ENCODE results near the gene NAT9. TPM values are rescaled to one million over a fixed set of nuclear protein-coding genes. Genes with fewer than 3 reads are reported as not detected.

The NAT9 gene
- total RNA-seq, 2 donors from 2014 or later: 58.3 to 77.3 TPM

- WGBS, 2 experiments (ENCODE audit: insufficient coverage in 1 of 2, insufficient read length in 1 of 2): 89 to 94% methylated on average over 5 to 8 of the region's 8 CpGs
- H3K27me3 ChIP-seq (ENCODE audit: control insufficient read depth, insufficient read depth, low read length, poor library complexity, severe bottlenecking): no peaks in the 10 kb centered on the region
These were observed 3.4 kb upstream of the NAT9 start for GRCh38 chr17:74779501-74779900.

DNA sequence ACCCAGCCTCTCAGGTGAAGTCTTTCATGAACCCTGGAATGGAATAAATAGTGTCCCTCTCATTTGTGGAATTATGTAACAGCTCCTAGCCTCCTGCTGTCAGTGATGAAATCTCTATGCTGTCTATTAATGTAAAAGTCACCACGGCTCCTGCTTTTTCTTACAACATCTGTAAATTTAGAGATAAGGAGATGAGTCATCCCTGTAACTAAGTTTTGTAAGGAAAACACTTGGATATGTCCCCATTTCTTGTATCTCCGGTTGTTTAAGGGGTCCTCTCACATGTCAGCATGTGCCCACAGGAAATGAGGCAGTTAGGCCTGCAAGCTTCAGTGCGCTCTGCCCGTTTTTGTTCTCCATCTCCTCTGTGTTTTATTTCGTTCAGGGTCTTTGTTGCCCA, 2.8 kb upstream of the NAT9 start:
- Mint-ChIP-seq H3K36me3 (ENCODE audit: low read depth) (peaks cover 25% of the 10 kb centered on the region), H3K27ac (no peak overlapping the region), H3K4me1 (peaks cover 14% of the 10 kb centered on the region), H3K9me3 (no peaks in the 10 kb centered on the region), H3K27me3 (ENCODE audit: insufficient read depth) (no peaks in the 10 kb centered on the region), H3K4me3 (no peak overlapping the region)
- TF ChIP-seq, protein P1, sequence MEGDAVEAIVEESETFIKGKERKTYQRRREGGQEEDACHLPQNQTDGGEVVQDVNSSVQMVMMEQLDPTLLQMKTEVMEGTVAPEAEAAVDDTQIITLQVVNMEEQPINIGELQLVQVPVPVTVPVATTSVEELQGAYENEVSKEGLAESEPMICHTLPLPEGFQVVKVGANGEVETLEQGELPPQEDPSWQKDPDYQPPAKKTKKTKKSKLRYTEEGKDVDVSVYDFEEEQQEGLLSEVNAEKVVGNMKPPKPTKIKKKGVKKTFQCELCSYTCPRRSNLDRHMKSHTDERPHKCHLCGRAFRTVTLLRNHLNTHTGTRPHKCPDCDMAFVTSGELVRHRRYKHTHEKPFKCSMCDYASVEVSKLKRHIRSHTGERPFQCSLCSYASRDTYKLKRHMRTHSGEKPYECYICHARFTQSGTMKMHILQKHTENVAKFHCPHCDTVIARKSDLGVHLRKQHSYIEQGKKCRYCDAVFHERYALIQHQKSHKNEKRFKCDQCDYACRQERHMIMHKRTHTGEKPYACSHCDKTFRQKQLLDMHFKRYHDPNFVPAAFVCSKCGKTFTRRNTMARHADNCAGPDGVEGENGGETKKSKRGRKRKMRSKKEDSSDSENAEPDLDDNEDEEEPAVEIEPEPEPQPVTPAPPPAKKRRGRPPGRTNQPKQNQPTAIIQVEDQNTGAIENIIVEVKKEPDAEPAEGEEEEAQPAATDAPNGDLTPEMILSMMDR (conservative IDR thresholded peaks at IDR 0.05): no peak
- peaks cover 5% of the 10 kb centered on the region for H3K4me1 ChIP-seq (ENCODE audit: control insufficient read depth, insufficient read depth, low read length)
- H3K27me3 ChIP-seq (ENCODE audit: control insufficient read depth, insufficient read depth, low read length, poor library complexity, severe bottlenecking): no peaks in the 10 kb centered on the region
- no peak for DNase-seq
- H3K4me3 ChIP-seq (ENCODE audit: low read length): no peak overlapping the region
- H3K27ac ChIP-seq (ENCODE audit: low read depth, low read length): no peak overlapping the region
- peaks cover 40% of the 10 kb centered on the region for H3K36me3 ChIP-seq (ENCODE audit: control insufficient read depth, insufficient read depth, low read length)
- H3K9ac ChIP-seq (ENCODE audit: extremely low read depth, low read length, poor library complexity, severe bottlenecking): no peak overlapping the region
- WGBS, 2 experiments (ENCODE audit: insufficient coverage in 1 of 2, insufficient read length in 1 of 2): 83 to 89% methylated on average over 5 of the region's 5 CpGs
- no peaks in the 10 kb centered on the region for H3K9me3 ChIP-seq (ENCODE audit: control insufficient read depth, low read length)

More at GRCh38 chr17:74779501-74779900, 3.4 kb upstream of the NAT9 start:
- H3K4me3 ChIP-seq (ENCODE audit: low read length): no peak overlapping the region
- no peaks in the 10 kb centered on the region for H3K9me3 Mint-ChIP-seq
- no peak overlapping the region for H3K27ac Mint-ChIP-seq
- no peak overlapping the region for H3K4me3 Mint-ChIP-seq
- peaks cover 14% of the 10 kb centered on the region for H3K4me1 Mint-ChIP-seq
- peaks cover 23% of the 10 kb centered on the region for H3K36me3 Mint-ChIP-seq (ENCODE audit: low read depth)
- no peak overlapping the region for H3K27ac ChIP-seq (ENCODE audit: low read depth, low read length)
- H3K36me3 ChIP-seq (ENCODE audit: control insufficient read depth, insufficient read depth, low read length): peaks cover 43% of the 10 kb centered on the region
- TF ChIP-seq, protein P1 (conservative IDR thresholded peaks at IDR 0.05): no peak
- H3K9ac ChIP-seq (ENCODE audit: extremely low read depth, low read length, poor library complexity, severe bottlenecking): no peak overlapping the region
- no peak for DNase-seq
- H3K27me3 Mint-ChIP-seq (ENCODE audit: insufficient read depth): no peaks in the 10 kb centered on the region
- H3K4me1 ChIP-seq (ENCODE audit: control insufficient read depth, insufficient read depth, low read length): peaks cover 5% of the 10 kb centered on the region
- no peaks in the 10 kb centered on the region for H3K9me3 ChIP-seq (ENCODE audit: control insufficient read depth, low read length)

GRCh38 chr17:74777901-74778515, 1.9 kb upstream of the NAT9 start:
- 83 to 93% methylated on average over 6 of the region's 6 CpGs for WGBS, 2 experiments (ENCODE audit: insufficient coverage in 1 of 2, insufficient read length in 1 of 2)
- Histone ChIP-seq H3K27me3 (ENCODE audit: control insufficient read depth, insufficient read depth, low read length, poor library complexity, severe bottlenecking) (no peaks in the 10 kb centered on the region), H3K4me1 (ENCODE audit: control insufficient read depth, insufficient read depth, low read length) (peaks cover 5% of the 10 kb centered on the region), H3K4me3 (ENCODE audit: low read length) (peak overlapping the region; percentile 97), H3K9ac (ENCODE audit: extremely low read depth, low read length, poor library complexity, severe bottlenecking) (no peak overlapping the region), H3K27ac (ENCODE audit: low read depth, low read length) (no peak overlapping the region), H3K9me3 (ENCODE audit: control insufficient read depth, low read length) (no peaks in the 10 kb centered on the region), H3K36me3 (ENCODE audit: control insufficient read depth, insufficient read depth, low read length) (peaks cover 48% of the 10 kb centered on the region)
- DNase-seq: no peak
- no peak overlapping the region for H3K4me3 Mint-ChIP-seq
- peaks cover 32% of the 10 kb centered on the region for H3K36me3 Mint-ChIP-seq (ENCODE audit: low read depth)
- H3K4me1 Mint-ChIP-seq: peaks cover 10% of the 10 kb centered on the region
- TF ChIP-seq, protein P1 (conservative IDR thresholded peaks at IDR 0.05): no peak
- H3K27me3 Mint-ChIP-seq (ENCODE audit: insufficient read depth): no peaks in the 10 kb centered on the region
- no peaks in the 10 kb centered on the region for H3K9me3 Mint-ChIP-seq
- H3K27ac Mint-ChIP-seq: no peak overlapping the region
